Measurements from ENCODE around the gene MYO9B. TPM values are rescaled to one million over a fixed set of nuclear protein-coding genes. Genes with fewer than 3 reads are reported as not detected.

MYO9B gene
- total RNA-seq, 1 donor, result 96.6 TPM

GRCh38 chr19:17236811-17237543 is 161.4 kb downstream of the MYO9B start:
- Histone ChIP-seq H3K27ac (ENCODE audit: low read depth, low read length) (no peak overlapping the region), H3K9me3 (ENCODE audit: low read depth, low read length) (no peaks in the 10 kb centered on the region), H2AFZ (ENCODE audit: low read length) (no peak overlapping the region), H3K36me3 (ENCODE audit: insufficient read depth, low read length) (peaks cover 18% of the 10 kb centered on the region), H3K4me1 (ENCODE audit: insufficient read depth, low read length) (peaks cover 7% of the 10 kb centered on the region), H4K20me1 (ENCODE audit: insufficient read depth, low read length) (peaks cover 23% of the 10 kb centered on the region), H3K4me3 (ENCODE audit: insufficient read depth, low read length) (no peak overlapping the region), H3K27me3 (ENCODE audit: insufficient read depth, low read length) (no peaks in the 10 kb centered on the region), H3K79me2 (ENCODE audit: insufficient read depth, low read length) (peaks cover 25% of the 10 kb centered on the region), H3K4me2 (ENCODE audit: insufficient read depth, low read length) (no peak overlapping the region)
- TF ChIP-seq, protein P1, sequence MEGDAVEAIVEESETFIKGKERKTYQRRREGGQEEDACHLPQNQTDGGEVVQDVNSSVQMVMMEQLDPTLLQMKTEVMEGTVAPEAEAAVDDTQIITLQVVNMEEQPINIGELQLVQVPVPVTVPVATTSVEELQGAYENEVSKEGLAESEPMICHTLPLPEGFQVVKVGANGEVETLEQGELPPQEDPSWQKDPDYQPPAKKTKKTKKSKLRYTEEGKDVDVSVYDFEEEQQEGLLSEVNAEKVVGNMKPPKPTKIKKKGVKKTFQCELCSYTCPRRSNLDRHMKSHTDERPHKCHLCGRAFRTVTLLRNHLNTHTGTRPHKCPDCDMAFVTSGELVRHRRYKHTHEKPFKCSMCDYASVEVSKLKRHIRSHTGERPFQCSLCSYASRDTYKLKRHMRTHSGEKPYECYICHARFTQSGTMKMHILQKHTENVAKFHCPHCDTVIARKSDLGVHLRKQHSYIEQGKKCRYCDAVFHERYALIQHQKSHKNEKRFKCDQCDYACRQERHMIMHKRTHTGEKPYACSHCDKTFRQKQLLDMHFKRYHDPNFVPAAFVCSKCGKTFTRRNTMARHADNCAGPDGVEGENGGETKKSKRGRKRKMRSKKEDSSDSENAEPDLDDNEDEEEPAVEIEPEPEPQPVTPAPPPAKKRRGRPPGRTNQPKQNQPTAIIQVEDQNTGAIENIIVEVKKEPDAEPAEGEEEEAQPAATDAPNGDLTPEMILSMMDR (IDR thresholded peaks at IDR 0.05; ENCODE audit: extremely low read depth, low read depth, low read length), result no peak
- DNase-seq (ENCODE audit: insufficient read length, low spot score, missing footprints), result peak; percentile 44

DNA sequence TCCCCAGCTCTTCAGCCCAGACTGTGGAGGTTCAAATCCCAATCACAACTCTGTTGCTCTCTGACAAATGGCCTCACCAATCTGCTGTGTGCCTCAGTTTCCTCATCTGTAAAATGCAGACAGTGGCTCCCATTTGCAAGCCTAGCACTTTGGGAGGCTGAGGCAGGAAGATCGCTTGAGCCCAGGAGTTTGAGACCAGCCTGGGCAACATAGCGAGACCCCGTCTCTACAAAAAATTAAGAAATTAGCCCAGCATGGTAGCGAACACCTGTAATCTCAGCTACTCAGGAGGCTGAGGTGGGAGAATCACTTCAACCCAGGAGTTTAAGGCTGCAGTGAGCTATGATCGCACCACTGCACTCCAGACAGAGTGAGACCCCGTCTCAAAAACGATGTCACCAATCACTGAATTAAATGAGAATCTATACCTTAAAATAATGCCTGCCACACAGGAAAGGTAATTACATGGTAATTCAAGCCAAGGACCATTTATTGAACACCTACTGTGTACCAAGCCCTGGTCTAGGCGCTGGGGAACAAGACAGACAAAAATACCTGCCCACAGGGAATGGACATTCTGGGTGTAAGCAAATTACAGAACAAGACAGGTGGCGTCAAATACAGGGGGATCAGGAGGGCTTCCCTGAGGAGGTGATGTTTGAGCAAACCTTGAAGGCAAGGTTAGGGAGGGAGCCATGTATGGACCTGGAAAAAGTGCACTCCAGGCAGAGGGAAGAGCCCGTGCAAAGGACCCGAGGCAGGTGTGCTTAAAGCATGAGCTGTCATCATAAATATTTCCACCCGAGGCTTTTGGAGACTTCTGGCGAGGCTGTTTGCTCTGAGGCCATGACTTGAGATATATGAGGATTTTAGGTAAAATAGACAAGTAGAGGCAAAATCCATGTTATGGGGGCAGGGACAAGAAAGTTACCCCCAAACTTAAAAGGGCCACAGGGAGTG is 162.4 kb downstream of the MYO9B start:
- Histone ChIP-seq H3K4me2 (ENCODE audit: insufficient read depth, low read length) (no peak overlapping the region), H2AFZ (ENCODE audit: low read length) (no peak overlapping the region), H3K4me1 (ENCODE audit: insufficient read depth, low read length) (peaks cover 7% of the 10 kb centered on the region), H3K27ac (ENCODE audit: low read depth, low read length) (no peak overlapping the region), H3K9me3 (ENCODE audit: low read depth, low read length) (no peaks in the 10 kb centered on the region), H4K20me1 (ENCODE audit: insufficient read depth, low read length) (peaks cover 31% of the 10 kb centered on the region), H3K79me2 (ENCODE audit: insufficient read depth, low read length) (peaks cover 33% of the 10 kb centered on the region), H3K36me3 (ENCODE audit: insufficient read depth, low read length) (peaks cover 12% of the 10 kb centered on the region), H3K4me3 (ENCODE audit: insufficient read depth, low read length) (no peak overlapping the region), H3K27me3 (ENCODE audit: insufficient read depth, low read length) (no peaks in the 10 kb centered on the region)
- TF ChIP-seq, protein P1 (IDR thresholded peaks at IDR 0.05; ENCODE audit: extremely low read depth, low read depth, low read length), result no peak
- peak; percentile 54 for DNase-seq (ENCODE audit: insufficient read length, low spot score, missing footprints)

DNA sequence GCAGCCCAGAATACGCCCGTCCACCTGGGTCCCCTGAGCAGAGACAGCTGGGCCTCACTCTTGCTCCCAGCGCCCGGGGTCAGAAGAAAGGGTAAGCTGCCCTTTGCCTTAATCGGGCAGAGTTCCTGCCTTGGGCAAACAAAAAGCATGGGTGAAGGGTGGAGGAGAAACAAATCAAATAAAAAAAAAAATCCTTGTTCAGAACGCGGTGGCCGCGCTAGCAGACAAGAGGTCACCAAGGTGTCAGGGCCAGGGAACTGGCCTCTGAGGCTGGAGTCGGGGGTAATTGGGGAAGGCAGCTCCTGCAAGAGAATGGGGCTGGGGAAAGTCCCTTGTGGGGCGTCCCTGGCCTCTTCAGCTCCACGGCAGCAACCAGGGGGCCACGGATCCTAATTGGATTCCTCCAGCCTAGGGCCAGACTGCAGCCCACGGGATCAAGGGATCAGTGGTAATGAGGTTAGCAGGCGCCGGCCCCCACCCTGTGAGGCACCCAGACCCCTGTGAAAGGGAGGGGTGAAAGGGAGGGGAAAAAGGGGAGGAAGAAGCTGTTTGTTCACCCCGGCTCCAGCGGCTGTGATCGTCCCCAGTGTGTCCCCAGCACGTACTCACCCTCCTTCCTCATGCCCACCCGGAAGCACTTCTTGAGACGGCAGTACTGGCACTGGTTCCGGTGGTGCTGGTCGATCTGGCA is 164.6 kb downstream of the MYO9B start:
- no peaks in the 10 kb centered on the region for H3K27me3 ChIP-seq (ENCODE audit: insufficient read depth, low read length)
- H3K9me3 ChIP-seq (ENCODE audit: low read depth, low read length), result no peaks in the 10 kb centered on the region
- no peak overlapping the region for H3K4me2 ChIP-seq (ENCODE audit: insufficient read depth, low read length)
- H3K4me1 ChIP-seq (ENCODE audit: insufficient read depth, low read length), result peaks cover 15% of the 10 kb centered on the region
- H3K4me3 ChIP-seq (ENCODE audit: insufficient read depth, low read length), result no peak overlapping the region
- H3K36me3 ChIP-seq (ENCODE audit: insufficient read depth, low read length), result peaks cover 12% of the 10 kb centered on the region
- H2AFZ ChIP-seq (ENCODE audit: low read length), result no peak overlapping the region
- H4K20me1 ChIP-seq (ENCODE audit: insufficient read depth, low read length), result peaks cover 30% of the 10 kb centered on the region
- H3K79me2 ChIP-seq (ENCODE audit: insufficient read depth, low read length), result peaks cover 46% of the 10 kb centered on the region
- TF ChIP-seq, protein P1 (IDR thresholded peaks at IDR 0.05; ENCODE audit: extremely low read depth, low read depth, low read length), result no peak
- DNase-seq (ENCODE audit: insufficient read length, low spot score, missing footprints), result peak; percentile 41
- H3K27ac ChIP-seq (ENCODE audit: low read depth, low read length), result no peak overlapping the region
